SH-SY5Y (cell line): ENCODE measurements around the gene FUT3.

ENCODE experiments used
- GATA2 ChIP-seq: IDR thresholded peaks from 2 replicates; pipeline ENCODE4 v1.6.1; 2011; ENCODE audit warnings: mild to moderate bottlenecking, low read depth, low read length
- GATA3 ChIP-seq: IDR thresholded peaks from 2 replicates; pipeline ENCODE4 v1.6.1; 2011; ENCODE audit warnings: low read depth, mild to moderate bottlenecking, low read length, moderate library complexity

DNA sequence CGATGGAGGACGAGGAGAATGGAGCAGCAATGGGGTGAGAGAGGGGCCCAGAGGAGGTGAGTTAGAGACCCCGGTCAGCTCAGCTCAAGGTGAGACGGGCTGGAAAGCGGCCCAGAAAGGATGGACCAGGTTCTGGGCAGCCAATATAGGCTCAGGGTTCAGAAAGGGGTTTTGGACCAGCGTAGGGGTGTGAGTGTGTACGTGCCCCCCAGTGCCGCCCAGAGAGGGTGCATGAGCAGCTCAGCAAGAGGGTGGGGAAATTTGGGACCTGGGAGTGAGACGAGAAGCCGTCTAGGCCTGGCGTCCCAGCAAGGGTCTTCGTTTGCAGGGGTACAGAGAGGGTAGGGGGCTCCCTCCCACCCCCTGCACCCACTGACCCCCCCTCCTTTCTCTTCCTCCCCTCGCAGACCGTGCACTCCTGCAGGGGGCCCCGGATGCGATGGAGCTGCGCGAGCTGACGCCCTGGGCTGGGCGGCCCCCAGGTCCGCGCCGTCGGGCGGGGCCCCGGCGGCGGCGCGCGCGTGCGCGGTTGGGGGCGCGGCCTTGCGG is 23.8 kb downstream of the FUT3 start:
- TF ChIP-seq GATA2 (no peak), GATA3 (no peak)
